Stromal cell of bone marrow (primary cell): ENCODE data around the gene ABCE1.

Experiments
- DNase-seq: peaks from one replicate; pipeline ENCODE4 v3.0.0-alpha.2; 2012; ENCODE audit warnings: low read depth

Gene ABCE1

GRCh38 chr4:145097821-145098674 is at the start of gene ABCE1, which contains the start of gene ANAPC10:
ABCE1 (plus strand) TSS chr4:145098311; CDS start chr4:145104413, 6,102 bp downstream.
ANAPC10 (minus strand) TSS chr4:145098196; CDS start chr4:145096099, 2,097 bp downstream.
- peak; percentile 97 for DNase-seq

- no peak for DNase-seq
Observed at GRCh38 chr4:145048817-145049216, 49.3 kb upstream of the ABCE1 start.

- no peak for DNase-seq
Observed at GRCh38 chr4:145049241-145049640, 48.9 kb upstream of the ABCE1 start.

- DNase-seq = no peak
Observed at GRCh38 chr4:145055533-145056257, 42.4 kb upstream of the ABCE1 start.

- DNase-seq = no peak
Observed at GRCh38 chr4:145056325-145057130, 41.6 kb upstream of the ABCE1 start.

GRCh38 chr4:145058256-145058655 is 39.9 kb upstream of the ABCE1 start:
- DNase-seq = no peak

GRCh38 chr4:145061318-145061920 is 36.7 kb upstream of the ABCE1 start:
- DNase-seq = peak; percentile 21

- no peak for DNase-seq
Observed at GRCh38 chr4:145066063-145066501, 32.0 kb upstream of the ABCE1 start.

- DNase-seq = peak; percentile 8
Observed at GRCh38 chr4:145069361-145069760, 28.8 kb upstream of the ABCE1 start.

GRCh38 chr4:145071560-145071959 is 26.6 kb upstream of the ABCE1 start:
- no peak for DNase-seq

GRCh38 chr4:145075742-145076468 is 22.2 kb upstream of the ABCE1 start:
- no peak for DNase-seq

- no peak for DNase-seq
Observed at GRCh38 chr4:145076469-145076855, 21.6 kb upstream of the ABCE1 start.

- DNase-seq = no peak
Observed at GRCh38 chr4:145081756-145082155, 16.4 kb upstream of the ABCE1 start.

GRCh38 chr4:145083891-145084605 is 14.1 kb upstream of the ABCE1 start:
- DNase-seq = no peak

GRCh38 chr4:145090380-145090779 is 7.7 kb upstream of the ABCE1 start:
- no peak for DNase-seq

GRCh38 chr4:145093638-145094037 is 4.5 kb upstream of the ABCE1 start:
- no peak for DNase-seq

- no peak for DNase-seq
Observed at GRCh38 chr4:145097331-145097820, 735 bp upstream of the ABCE1 start.

GRCh38 chr4:145098675-145099037 is 545 bp downstream of the ABCE1 start:
- peak; percentile 30 for DNase-seq

GRCh38 chr4:145099653-145100052 is 1.5 kb downstream of the ABCE1 start:
- DNase-seq = no peak

- peak; percentile 18 for DNase-seq
Observed at GRCh38 chr4:145101091-145101490, 3.0 kb downstream of the ABCE1 start.
